SKM-1 treated with dmso at 0.1 percent for 144 hours (cell line): ENCODE results near the gene CDYL2.

Source experiments
- DNase-seq: peaks from one replicate; lab custom pipeline; 2025; ENCODE audit not compliant: unreplicated experiment; lab: John Stamatoyannopoulos, UW

The CDYL2 gene

DNA sequence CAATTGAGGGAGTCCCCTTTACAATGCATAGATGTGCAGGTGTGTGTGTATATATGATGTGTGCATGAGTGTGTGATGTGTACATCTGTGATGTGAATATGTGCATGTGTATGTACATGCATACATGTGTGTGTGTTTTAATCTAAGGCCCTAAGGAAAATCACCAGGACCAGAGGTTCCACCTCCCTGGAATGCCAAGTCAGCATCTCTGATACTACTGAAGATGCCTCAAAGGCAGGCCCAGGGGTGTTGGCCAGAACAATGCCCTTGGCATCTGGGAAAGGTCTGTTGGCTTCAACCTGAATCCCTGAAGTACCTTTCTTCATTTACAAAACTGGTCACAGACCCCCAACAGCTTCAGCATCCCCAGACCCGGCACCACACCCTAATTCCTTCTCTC, 129.5 kb downstream of the CDYL2 start:
- no peak for DNase-seq

DNA sequence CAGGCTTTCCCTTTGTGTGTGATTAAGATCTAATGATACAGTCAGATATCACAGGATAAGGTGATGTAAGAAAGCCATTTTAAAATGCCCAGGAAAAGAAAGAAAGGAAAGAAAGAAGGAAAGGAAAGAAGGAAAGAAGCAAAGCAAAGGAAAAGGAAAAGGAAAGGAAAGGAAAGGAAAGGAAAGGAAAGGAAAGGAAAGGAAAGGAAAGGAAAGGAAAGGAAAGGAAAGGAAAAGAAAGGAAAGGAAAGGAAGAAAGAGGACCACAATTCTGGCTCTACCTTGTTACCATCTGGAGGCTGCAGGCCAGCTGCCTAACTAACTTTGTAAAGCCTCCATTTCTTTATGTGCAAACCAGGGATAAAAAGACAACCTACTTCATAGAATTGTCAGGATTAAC, 132.0 kb downstream of the CDYL2 start:
- no peak for DNase-seq

DNA sequence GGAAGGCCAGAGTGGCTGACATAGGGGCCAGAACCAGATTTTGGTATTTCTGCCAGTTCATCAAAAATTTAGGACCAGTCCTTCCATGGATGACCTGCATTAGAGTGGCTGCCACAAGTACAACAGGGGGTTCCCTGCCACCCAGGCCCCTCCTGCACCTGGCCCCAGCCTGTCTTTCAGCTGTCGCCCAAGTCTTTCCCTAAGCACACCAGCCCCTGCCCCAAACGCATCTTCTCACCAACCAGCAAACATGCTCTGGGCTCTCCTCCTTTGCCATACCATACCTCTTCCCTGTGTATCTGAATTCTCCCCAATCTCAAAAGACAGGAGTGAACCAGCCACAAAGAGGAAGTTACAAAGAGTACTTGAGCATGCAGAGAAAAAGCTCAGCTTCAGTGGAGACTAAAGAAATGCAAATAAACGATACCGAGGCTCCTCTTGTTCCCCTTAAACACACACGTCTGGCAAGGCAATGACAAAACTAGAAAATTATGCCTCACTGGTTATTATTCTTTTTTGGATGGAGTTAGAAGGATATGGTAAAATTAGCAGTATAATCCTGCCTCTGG, 133.0 kb downstream of the CDYL2 start:
- DNase-seq, result peak; percentile 22

- no peak for DNase-seq
Measured at GRCh38 chr16:80670170-80670865, 134.1 kb downstream of the CDYL2 start.

- DNase-seq, result no peak
Measured at GRCh38 chr16:80669673-80670072, 134.7 kb downstream of the CDYL2 start.

DNA sequence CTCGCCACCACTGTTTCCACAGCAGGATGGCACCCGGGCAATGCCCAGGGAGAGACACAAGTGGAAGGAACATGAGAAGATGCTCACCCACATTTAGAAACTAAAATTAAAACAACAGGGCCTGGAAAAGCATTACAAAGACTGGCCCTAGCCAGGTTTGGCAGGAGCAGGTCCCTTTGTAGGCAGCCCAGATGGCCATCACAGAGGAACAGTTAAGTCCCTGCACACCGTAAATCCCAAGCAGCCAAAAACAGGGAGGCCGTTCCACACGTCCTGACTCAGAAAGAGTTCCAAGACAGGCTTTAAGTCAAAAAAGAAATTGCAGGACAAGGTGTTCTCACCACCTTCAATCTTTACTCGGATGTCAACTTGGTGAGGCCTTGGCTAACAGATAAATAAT, 136.5 kb downstream of the CDYL2 start:
- DNase-seq, result no peak

DNA sequence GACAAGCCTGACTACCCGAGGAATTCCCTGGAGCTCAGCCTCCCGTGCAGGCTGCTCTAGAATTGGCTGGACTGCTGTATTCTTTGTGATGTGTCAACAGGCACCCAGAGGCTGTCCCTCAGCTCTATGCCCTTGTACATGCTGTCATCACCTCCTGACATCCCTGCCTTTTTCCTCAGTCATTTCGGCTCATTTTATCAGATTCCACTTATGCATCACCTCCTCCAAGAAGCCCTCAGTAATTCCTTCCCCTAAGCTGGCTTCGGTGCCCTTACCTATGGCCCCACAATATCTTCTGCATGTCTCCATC, 137.2 kb downstream of the CDYL2 start:
- no peak for DNase-seq

DNA sequence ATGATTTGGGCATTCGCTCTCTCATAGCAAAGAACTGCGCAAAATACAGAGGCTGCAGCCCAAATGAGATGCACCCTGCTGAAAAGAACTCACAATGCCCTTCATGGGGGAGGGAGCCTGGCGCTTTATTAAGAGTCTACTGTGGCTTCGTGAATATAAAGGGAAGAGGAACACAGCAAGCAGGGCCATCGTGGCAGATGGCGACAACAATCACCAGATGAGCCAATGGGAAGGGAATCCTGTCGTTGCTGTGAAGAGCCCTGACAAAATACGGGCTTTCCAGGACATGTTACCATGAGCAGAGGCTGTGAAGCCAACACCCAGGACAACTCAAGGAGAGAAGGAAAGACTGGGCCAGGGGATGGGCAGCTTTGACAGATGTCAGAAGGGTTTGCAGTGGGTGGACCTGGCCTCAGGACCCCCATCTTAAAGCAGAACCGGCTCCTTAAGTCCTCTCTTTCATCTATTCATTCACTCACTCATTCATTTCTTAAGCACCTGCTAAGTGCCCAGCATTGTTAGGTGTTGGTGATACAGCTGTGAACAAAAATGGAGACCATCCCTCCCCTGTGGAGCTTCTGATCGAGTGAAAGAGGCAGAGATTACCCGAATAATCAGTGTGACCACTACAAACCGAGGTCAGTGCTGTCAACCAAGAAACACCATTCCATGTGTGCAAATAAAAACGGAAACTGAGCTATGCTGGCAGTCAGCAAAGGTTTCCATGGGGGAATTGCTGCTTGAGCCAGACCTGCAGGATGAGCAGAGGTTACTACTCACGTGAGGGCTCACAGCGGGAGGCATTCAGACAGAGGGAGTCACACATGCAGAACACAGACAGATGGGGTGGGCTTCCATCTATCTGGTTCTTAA, 137.8 kb downstream of the CDYL2 start:
- DNase-seq, result no peak

- DNase-seq, result no peak
Measured at GRCh38 chr16:80665356-80665755, 139.0 kb downstream of the CDYL2 start.

DNA sequence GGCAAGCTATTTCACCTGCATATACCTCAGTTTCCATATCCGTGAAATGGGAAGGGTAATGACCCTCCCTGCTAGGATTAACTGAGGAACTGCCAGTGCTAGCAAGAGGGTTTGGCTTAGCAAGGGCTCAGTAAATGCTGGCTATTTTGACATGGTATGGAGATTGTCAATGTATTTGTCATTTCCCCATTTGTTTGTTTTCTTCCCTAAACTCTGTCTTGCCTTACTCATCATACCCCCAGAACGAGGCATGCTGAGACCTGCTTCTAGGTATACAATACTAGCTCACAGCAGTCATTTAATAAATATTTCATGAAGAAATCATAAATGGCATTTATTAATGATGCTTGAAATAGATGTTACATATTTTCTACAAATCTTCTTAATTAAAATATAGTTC, 139.6 kb downstream of the CDYL2 start:
- no peak for DNase-seq

GRCh38 chr16:80664226-80664625, 140.2 kb downstream of the CDYL2 start:
- DNase-seq, result no peak

DNA sequence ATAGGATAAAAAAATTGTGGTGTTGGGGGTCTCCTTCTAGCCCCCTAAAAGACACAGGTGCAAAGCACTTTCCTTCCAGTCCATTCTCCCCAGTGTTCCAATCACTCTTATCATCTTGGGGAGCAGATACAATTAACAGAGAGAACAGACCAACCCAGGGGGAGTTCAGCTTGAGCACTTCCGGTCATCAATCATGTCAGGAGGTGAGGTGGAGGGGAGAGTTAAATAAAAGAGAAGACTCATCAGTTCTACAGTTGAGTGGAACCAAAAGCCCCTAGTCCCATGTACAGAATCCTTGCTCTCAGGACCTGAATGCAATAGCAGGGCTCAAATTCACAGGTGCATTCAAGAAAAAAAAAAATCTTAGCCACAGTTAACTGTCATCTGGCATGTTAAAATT, 141.3 kb downstream of the CDYL2 start:
- no peak for DNase-seq

DNA sequence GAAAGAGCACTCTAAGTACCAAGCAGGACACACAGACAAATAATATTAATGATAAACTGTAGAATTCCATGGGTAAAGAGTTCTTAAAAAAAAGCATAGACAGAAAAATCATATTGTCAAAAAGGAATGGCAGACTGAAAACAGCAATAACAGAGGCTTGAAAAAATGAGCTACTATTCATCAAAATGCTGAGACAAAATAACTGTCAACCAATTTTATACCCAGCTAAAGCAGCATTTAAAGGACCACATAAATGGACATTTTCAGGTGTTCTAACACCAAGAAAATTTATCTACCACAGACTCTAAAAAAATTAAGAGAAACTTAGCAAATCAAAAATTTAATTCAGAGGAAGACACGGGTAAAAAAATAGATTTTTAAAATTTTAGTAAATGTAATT, 144.5 kb downstream of the CDYL2 start:
- DNase-seq, result no peak

DNA sequence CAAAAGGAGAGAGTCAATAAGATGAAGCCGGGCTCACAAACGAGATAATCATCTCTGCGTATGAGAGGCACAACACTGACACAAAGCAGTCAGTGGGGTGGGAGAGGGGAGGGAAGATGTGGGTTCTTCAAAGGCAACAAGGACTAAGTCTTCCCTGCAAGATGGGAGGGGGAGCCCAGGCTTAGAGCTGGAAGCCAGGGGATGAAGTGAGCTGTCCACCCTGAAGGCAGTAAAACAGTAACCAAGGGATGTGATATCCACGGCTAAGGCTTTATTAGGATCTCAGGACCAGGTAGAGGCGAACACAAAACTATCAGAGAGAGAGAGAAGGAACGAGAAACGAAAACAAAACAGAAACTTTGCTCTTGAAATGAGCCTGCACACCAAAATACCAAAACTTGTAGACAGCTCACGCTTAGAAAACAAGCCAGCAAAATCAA, 147.7 kb downstream of the CDYL2 start:
- no peak for DNase-seq

DNA sequence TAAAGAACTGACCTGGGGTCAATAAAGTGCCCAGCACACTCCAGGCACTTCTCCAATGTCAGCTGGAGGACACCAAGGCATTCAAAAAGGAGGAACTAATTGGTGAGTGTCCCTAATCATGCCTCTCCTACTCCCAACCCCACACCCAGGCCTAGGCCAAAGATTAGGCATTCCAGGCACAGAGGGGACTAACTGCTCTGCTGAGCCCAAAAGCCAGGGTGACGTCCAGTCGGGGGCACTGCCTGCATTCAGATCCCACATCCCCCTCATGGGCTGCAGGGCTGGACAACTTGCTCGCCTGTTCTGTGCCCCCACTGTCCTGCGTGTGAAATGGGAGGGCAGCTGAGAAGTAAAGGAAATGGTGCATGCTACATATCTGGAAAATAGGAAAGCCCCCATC, 148.2 kb downstream of the CDYL2 start:
- no peak for DNase-seq

- DNase-seq, result no peak
Measured at GRCh38 chr16:80655751-80656150, 148.6 kb downstream of the CDYL2 start.

GRCh38 chr16:80654094-80654862, 150.1 kb downstream of the CDYL2 start:
- no peak for DNase-seq

DNA sequence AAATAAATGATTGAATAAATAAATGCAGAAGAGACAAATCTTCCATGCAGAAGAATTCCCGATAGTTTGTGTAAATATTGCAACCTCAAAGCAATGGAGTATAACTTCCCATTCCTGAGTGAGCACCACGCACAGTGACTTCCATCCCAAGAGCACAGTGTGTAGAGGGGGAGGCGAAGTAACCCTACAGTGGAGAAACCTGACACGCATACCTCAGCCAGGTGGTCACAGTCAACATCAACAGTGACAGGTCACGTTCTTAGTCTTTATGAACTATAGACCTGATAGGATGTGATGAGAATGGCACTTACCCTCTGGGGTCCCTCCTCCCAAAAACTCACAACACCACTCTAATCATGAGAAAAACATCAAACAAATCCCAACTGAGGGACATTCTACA, 152.0 kb downstream of the CDYL2 start:
- no peak for DNase-seq

- DNase-seq, result peak; percentile 21
Measured at GRCh38 chr16:80650281-80650680, 154.1 kb downstream of the CDYL2 start.

GRCh38 chr16:80640316-80640715, 164.1 kb downstream of the CDYL2 start:
- no peak for DNase-seq

- DNase-seq, result no peak
Measured at GRCh38 chr16:80639636-80640035, 164.8 kb downstream of the CDYL2 start.

- DNase-seq, result no peak
Measured at GRCh38 chr16:80637621-80638020, 166.8 kb downstream of the CDYL2 start.
